HG03064 (cell line): ENCODE data around the gene TENM4.

ENCODE experiments used
- ATAC-seq: cut with Tn5 transposase; IDR thresholded peaks from one replicate; pipeline ENCODE4 v1.9.1; 2021; ENCODE audit warnings: low read depth; ENCODE audit not compliant: unreplicated experiment

TENM4 gene

GRCh38 chr11:79393362-79394043 lies 47.3 kb downstream of the TENM4 start:
- no peak for ATAC-seq

GRCh38 chr11:79392161-79392560 lies 48.7 kb downstream of the TENM4 start:
- no peak for ATAC-seq

GRCh38 chr11:79390923-79391322 lies 49.9 kb downstream of the TENM4 start:
- ATAC-seq, result no peak

GRCh38 chr11:79390477-79390876 lies 50.4 kb downstream of the TENM4 start:
- no peak for ATAC-seq

- no peak for ATAC-seq
Measured at GRCh38 chr11:79388201-79388600, 52.6 kb downstream of the TENM4 start.

- ATAC-seq, result no peak
Measured at GRCh38 chr11:79383874-79384273, 57.0 kb downstream of the TENM4 start.

- ATAC-seq, result no peak
Measured at GRCh38 chr11:79382301-79383050, 58.4 kb downstream of the TENM4 start.

- no peak for ATAC-seq
Measured at GRCh38 chr11:79381036-79381435, 59.8 kb downstream of the TENM4 start.

GRCh38 chr11:79377406-79377805 lies 63.4 kb downstream of the TENM4 start:
- no peak for ATAC-seq

GRCh38 chr11:79375818-79376550 lies 64.8 kb downstream of the TENM4 start:
- ATAC-seq, result no peak

GRCh38 chr11:79374727-79375126 lies 66.1 kb downstream of the TENM4 start:
- ATAC-seq, result no peak

- ATAC-seq, result no peak
Measured at GRCh38 chr11:79371724-79372123, 69.1 kb downstream of the TENM4 start.

GRCh38 chr11:79371152-79371551 lies 69.7 kb downstream of the TENM4 start:
- ATAC-seq, result no peak

- ATAC-seq, result no peak
Measured at GRCh38 chr11:79369055-79369454, 71.8 kb downstream of the TENM4 start.

- ATAC-seq, result no peak
Measured at GRCh38 chr11:79367844-79368243, 73.0 kb downstream of the TENM4 start.

- no peak for ATAC-seq
Measured at GRCh38 chr11:79366218-79366617, 74.6 kb downstream of the TENM4 start.

GRCh38 chr11:79363861-79364378 lies 76.9 kb downstream of the TENM4 start:
- no peak for ATAC-seq

- ATAC-seq, result no peak
Measured at GRCh38 chr11:79363256-79363655, 77.6 kb downstream of the TENM4 start.

GRCh38 chr11:79362821-79363220 lies 78.0 kb downstream of the TENM4 start:
- ATAC-seq, result no peak

- ATAC-seq, result no peak
Measured at GRCh38 chr11:79362206-79362757, 78.5 kb downstream of the TENM4 start.

GRCh38 chr11:79358258-79358657 lies 82.6 kb downstream of the TENM4 start:
- no peak for ATAC-seq
